GM23248 (cell line): ENCODE results near the gene ATP2C2.

Experiments used
- EZH2 ChIP-seq: fragments of 200-600 bp; sonication (generic); IDR thresholded peaks from 2 replicates; pipeline ENCODE4 v1.6.1; 2018; ENCODE audit warnings: antibody characterized with exemption, mild to moderate bottlenecking; ENCODE audit not compliant: insufficient read depth, poor library complexity, severe bottlenecking
- EZH2phosphoT487 ChIP-seq: fragments of 200-600 bp; sonication (generic); IDR thresholded peaks from 2 replicates; pipeline ENCODE4 v1.6.1; 2018; ENCODE audit warnings: antibody characterized with exemption, moderate library complexity, mild to moderate bottlenecking, low read depth; ENCODE audit not compliant: insufficient read depth

DNA sequence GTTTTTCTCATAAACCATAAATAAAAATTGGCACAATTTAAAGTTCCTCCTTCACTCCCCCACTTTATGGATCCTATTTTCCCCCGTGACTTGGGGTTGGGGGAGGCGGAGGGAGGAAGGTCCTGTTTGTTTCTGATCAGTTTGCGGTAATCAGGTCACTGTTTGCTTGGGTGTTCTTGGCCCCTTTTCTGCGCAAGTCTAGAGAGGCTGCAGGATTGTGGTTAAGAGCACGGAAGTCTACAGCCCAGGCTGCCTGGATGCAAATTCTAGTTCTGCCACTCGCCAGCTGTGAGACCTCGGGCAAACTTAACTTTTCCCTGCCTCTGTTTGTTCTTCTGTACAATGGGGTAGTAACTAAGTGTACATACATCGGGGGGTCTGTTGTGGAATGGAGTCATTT is 12.1 kb downstream of the ATP2C2 start:
- no peak for TF ChIP-seq EZH2
- TF ChIP-seq EZH2phosphoT487 = no peak
